Adrenal gland (tissue), 12 donors: ENCODE results near the gene ZBTB24. TPM values are rescaled to one million over a fixed set of nuclear protein-coding genes. Genes with fewer than 3 reads are reported as not detected.

Source experiments
- DNase-seq, 7 donors: peaks; one replicate each; pipeline ENCODE4 v3.0.0-alpha.2; 2019 to 2020
- H3K27ac ChIP-seq, 5 donors: fragments of 200-600 bp; sonication (generic) in 4 of 5; 1 replicate in 3 of 5; 2 replicates in 2 of 5; pipeline versions ENCODE4 v1.5.1 to v1.8.0; 2016 to 2020; ENCODE audit warnings: mild to moderate bottlenecking in 1 of 5
- H3K27me3 ChIP-seq: fragments of 200-600 bp; 2 replicates; pipeline ENCODE4 v1.8.0; 2021
- H3K36me3 ChIP-seq, 2 donors: fragments of 200-600 bp; replicated peaks in 1 of 2; 1 replicate in 1 of 2; 2 replicates in 1 of 2; pipeline versions ENCODE4 v1.5.1 to v1.8.0; 2018 to 2022
- H3K4me1 ChIP-seq, 2 donors: fragments of 200-600 bp; replicated peaks in 1 of 2; 1 replicate in 1 of 2; 2 replicates in 1 of 2; pipeline versions ENCODE4 v1.5.1 to v1.8.0; 2018 to 2021
- H3K4me3 ChIP-seq, 4 donors: fragments of 200-600 bp; sonication (generic) in 3 of 4; one replicate each; pipeline ENCODE4 v1.5.1; 2016 to 2018
- H3K9me3 ChIP-seq, 3 donors: fragments of 200-600 bp; sonication (generic) in 1 of 3; replicated peaks in 1 of 3; 1 replicate in 2 of 3; 2 replicates in 1 of 3; pipeline versions ENCODE4 v1.5.1 to v1.8.0; 2016 to 2021
- CTCF ChIP-seq, 6 experiments: fragments of 450-650 bp in 4 of 6; fragments of 200-600 bp in 2 of 6; sonication (generic) in 1 of 6; IDR thresholded peaks; 1 replicate in 5 of 6; 2 replicates in 1 of 6; pipeline versions ENCODE4 v1.5.1 to v1.8.0; 2016 to 2021; ENCODE audit warnings: antibody characterized with exemption in 6 of 6, mild to moderate bottlenecking in 2 of 6, moderate library complexity in 1 of 6
- POLR2A ChIP-seq, 2 donors: fragments of 450-650 bp; IDR thresholded peaks; one replicate each; pipeline ENCODE4 v1.6.1; 2017; ENCODE audit warnings: antibody characterized with exemption in 2 of 2, mild to moderate bottlenecking in 2 of 2, moderate library complexity in 1 of 2
- WGBS, 4 donors: extraction: QIAGEN DNeasy Blood & Tissue Kit in 2 of 4; methylation state at CpG; one replicate each; pipeline versions ENCODE4 v1.1.5 to v1.1.7; 2013 to 2017; 5-methylcytosine and 5-hydroxymethylcytosine counted together
- intact Hi-C, 2 donors: fragments of 100-400 bp; cut with DNase I; formaldehyde crosslinking; loops; one replicate each; pipeline versions ENCODE4 v1.14.1 to v1.15.0; 2022 to 2023
- polyA plus RNA-seq, 3 donors: library from polyadenylated mRNA; stranded (reverse); fragments of 200-250 nt in 2 of 3; fragments of 350-450 nt in 1 of 3; fragmentation: Illumina TruSeq in 1 of 3; extraction: RNeasy Lipid Tissue Mini Kit (QIAGEN cat#74804) in 1 of 3; gene quantifications; one replicate each; pipeline ENCODE4 v1.2.3, GENCODE V29; 2013 to 2014
- total RNA-seq, 9 donors: library from RNA; depleted of rRNA in 4 of 9; stranded (reverse); fragments of >200 nt in 4 of 9; fragments of 120-200 nt in 1 of 9; fragmentation: NEBNext Ultra II Directional in 1 of 9; extraction: Animal tissue kit (Norgen Biotek cat#: 25700) in 1 of 9; gene quantifications; one replicate each; pipeline versions ENCODE4 v1.1.0 to v1.2.4, GENCODE V29; 2013 to 2023
- donor health status: healthy with polysubstance abuse.
- donor health status: Bipolar disorder and iron deficiency.
- donor health status: DM: yes; HTN: yes; CAD: no.
- donor health status: DM: no; HTN: no; CAD: no.
- donor health status: DM: no; HTN: no; CAD: no.
- donor health status: DM: yes; HTN: yes; CAD: no.

ZBTB24 gene
- total and polyA plus RNA-seq, 12 donors, result 2.2 to 14.4 (median 6.2) TPM

GRCh38 chr6:109447878-109448555 lies 35.0 kb downstream of the ZBTB24 start:
- Histone ChIP-seq H3K9me3 (no peaks in the 10 kb centered on the region), H3K36me3 (peaks cover 0 to 10% of the 10 kb centered on the region in 2 donors), H3K27me3 (no peaks in the 10 kb centered on the region), H3K4me1 (no peaks in the 10 kb centered on the region), H3K27ac (no peak overlapping the region), H3K4me3 (no peak overlapping the region)
- intact Hi-C loops, result no loop called here
- DNase-seq, result no peak
- 80 to 92% (median 82%) methylated on average over 7 to 8 of the region's 8 CpGs for WGBS, 4 donors
- no peak for TF ChIP-seq POLR2A (IDR thresholded peaks at IDR 0.05)
- TF ChIP-seq CTCF (IDR thresholded peaks at IDR 0.05), result no peak

- TF ChIP-seq CTCF (IDR thresholded peaks at IDR 0.05) (no peak), POLR2A (IDR thresholded peaks at IDR 0.05) (no peak)
- no peaks in the 10 kb centered on the region for H3K9me3 ChIP-seq
- no peak overlapping the region for H3K4me3 ChIP-seq
- intact Hi-C loops, result no loop called here
- no peaks in the 10 kb centered on the region for H3K4me1 ChIP-seq
- no peaks in the 10 kb centered on the region for H3K27me3 ChIP-seq
- no peak for DNase-seq
- peaks cover 0 to 10% of the 10 kb centered on the region in 2 donors for H3K36me3 ChIP-seq
- H3K27ac ChIP-seq, result no peak overlapping the region
- 87 to 91% (median 88%) methylated on average over 3 to 10 of the region's 10 CpGs for WGBS, 4 donors
Observed at GRCh38 chr6:109447087-109447486, 35.9 kb downstream of the ZBTB24 start.

- H3K27me3 ChIP-seq, result no peaks in the 10 kb centered on the region
- H3K27ac ChIP-seq, result no peak overlapping the region
- H3K36me3 ChIP-seq, result peaks cover 0 to 10% of the 10 kb centered on the region in 2 donors
- no peak for DNase-seq
- no peak for TF ChIP-seq POLR2A (IDR thresholded peaks at IDR 0.05)
- TF ChIP-seq CTCF (IDR thresholded peaks at IDR 0.05), result no peak
- 81 to 93% (median 88%) methylated on average over 8 of the region's 8 CpGs for WGBS, 4 donors
- no peak overlapping the region for H3K4me3 ChIP-seq
- intact Hi-C loops, result no loop called here
- H3K9me3 ChIP-seq, result no peaks in the 10 kb centered on the region
- peaks cover under 1 to 3% of the 10 kb centered on the region in 2 donors for H3K4me1 ChIP-seq
Observed at GRCh38 chr6:109446541-109446940, 36.5 kb downstream of the ZBTB24 start.

GRCh38 chr6:109446072-109446471 lies 36.9 kb downstream of the ZBTB24 start:
- Histone ChIP-seq H3K27ac (no peak overlapping the region), H3K4me3 (no peak overlapping the region), H3K9me3 (no peaks in the 10 kb centered on the region), H3K4me1 (peaks cover 4 to 8% of the 10 kb centered on the region in 2 donors), H3K27me3 (no peaks in the 10 kb centered on the region), H3K36me3 (peaks cover 0 to 10% of the 10 kb centered on the region in 2 donors)
- no peak for DNase-seq
- TF ChIP-seq POLR2A (IDR thresholded peaks at IDR 0.05), result no peak
- no peak for TF ChIP-seq CTCF (IDR thresholded peaks at IDR 0.05)
- WGBS, 4 donors, result 87 to 93% (median 92%) methylated on average over 15 of the region's 15 CpGs
- intact Hi-C loops, result no loop called here
